HFF-Myc (cell line): Measurements from ENCODE around the gene ZNF100.
A peak's percentile ranks its signal among the peaks of the same experiment; 100 is the strongest.

Experiments used
- DNase-seq: peaks from one replicate; pipeline ENCODE4 v3.0.0-alpha.2; 2011; ENCODE audit warnings: low read depth; ENCODE audit errors: extremely low read depth
- H3K4me3 ChIP-seq: replicated peaks from 2 replicates; pipeline ENCODE4 v1.5.1; 2011; ENCODE audit warnings: low read depth, mild to moderate bottlenecking, control low read depth, low read length
- CTCF ChIP-seq: IDR thresholded peaks from 2 replicates; pipeline ENCODE4 v1.5.1; 2012; ENCODE audit warnings: mild to moderate bottlenecking, low read depth, low read length, control low read depth; ENCODE audit errors: missing control alignments

The ZNF100 gene

GRCh38 chr19:21698215-21698614, 69.2 kb downstream of the ZNF100 start:
- peak; percentile 17 for TF ChIP-seq CTCF
- DNase-seq = peak; percentile 1
- H3K4me3 ChIP-seq = no peak overlapping the region

- no peak for DNase-seq
- H3K4me3 ChIP-seq = no peak overlapping the region
- TF ChIP-seq CTCF = no peak
Measured at GRCh38 chr19:21697698-21698097, 69.7 kb downstream of the ZNF100 start.

- no peak overlapping the region for H3K4me3 ChIP-seq
- no peak for TF ChIP-seq CTCF
- DNase-seq = no peak
Measured at GRCh38 chr19:21694171-21694906, 73.0 kb downstream of the ZNF100 start.

GRCh38 chr19:21693399-21693798, 74.0 kb downstream of the ZNF100 start:
- no peak overlapping the region for H3K4me3 ChIP-seq
- no peak for DNase-seq
- TF ChIP-seq CTCF = no peak

- no peak for DNase-seq
- no peak overlapping the region for H3K4me3 ChIP-seq
- no peak for TF ChIP-seq CTCF
Measured at GRCh38 chr19:21691661-21692060, 75.7 kb downstream of the ZNF100 start.

GRCh38 chr19:21688464-21688863, 78.9 kb downstream of the ZNF100 start:
- DNase-seq = no peak
- no peak overlapping the region for H3K4me3 ChIP-seq
- TF ChIP-seq CTCF = no peak

GRCh38 chr19:21680671-21681070, 86.7 kb downstream of the ZNF100 start:
- H3K4me3 ChIP-seq = no peak overlapping the region
- no peak for TF ChIP-seq CTCF
- DNase-seq = no peak
